ENCODE results near the gene ZBTB18. TPM values are rescaled to one million over a fixed set of nuclear protein-coding genes. Genes with fewer than 3 reads are reported as not detected.

The ZBTB18 gene
- total RNA-seq, 1 donor from 2014 or later, result 8.8 TPM

DNA sequence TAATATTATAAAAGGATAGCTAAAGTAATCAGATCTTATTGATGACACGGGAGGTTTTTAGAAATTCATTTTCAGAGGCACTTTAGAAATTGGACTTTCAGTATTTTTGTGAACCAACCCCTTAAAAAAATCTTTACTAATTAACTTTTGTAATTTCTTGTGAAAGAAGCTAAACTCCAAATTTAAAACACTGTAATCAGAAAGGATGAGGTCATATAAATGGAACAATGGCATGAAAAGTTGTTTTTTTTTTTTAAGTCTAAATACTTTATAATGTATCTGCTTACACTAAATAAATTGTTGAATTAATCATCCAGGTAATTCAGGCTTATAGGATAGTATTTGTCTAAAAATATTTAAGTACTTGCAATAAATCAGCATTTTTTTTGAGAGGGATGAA, 9.0 kb downstream of the ZBTB18 start:
- H3K27me3 ChIP-seq, result no peaks in the 10 kb centered on the region
- peaks cover 7% of the 10 kb centered on the region for H3K4me1 ChIP-seq
- TF ChIP-seq POLR2A (IDR thresholded peaks at IDR 0.05), result no peak
- TF ChIP-seq, protein P1, sequence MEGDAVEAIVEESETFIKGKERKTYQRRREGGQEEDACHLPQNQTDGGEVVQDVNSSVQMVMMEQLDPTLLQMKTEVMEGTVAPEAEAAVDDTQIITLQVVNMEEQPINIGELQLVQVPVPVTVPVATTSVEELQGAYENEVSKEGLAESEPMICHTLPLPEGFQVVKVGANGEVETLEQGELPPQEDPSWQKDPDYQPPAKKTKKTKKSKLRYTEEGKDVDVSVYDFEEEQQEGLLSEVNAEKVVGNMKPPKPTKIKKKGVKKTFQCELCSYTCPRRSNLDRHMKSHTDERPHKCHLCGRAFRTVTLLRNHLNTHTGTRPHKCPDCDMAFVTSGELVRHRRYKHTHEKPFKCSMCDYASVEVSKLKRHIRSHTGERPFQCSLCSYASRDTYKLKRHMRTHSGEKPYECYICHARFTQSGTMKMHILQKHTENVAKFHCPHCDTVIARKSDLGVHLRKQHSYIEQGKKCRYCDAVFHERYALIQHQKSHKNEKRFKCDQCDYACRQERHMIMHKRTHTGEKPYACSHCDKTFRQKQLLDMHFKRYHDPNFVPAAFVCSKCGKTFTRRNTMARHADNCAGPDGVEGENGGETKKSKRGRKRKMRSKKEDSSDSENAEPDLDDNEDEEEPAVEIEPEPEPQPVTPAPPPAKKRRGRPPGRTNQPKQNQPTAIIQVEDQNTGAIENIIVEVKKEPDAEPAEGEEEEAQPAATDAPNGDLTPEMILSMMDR (IDR thresholded peaks at IDR 0.05), result no peak
- no peak for TF ChIP-seq POLR2AphosphoS5 (IDR thresholded peaks at IDR 0.05; ENCODE audit: insufficient read depth in 1 of 2, low read depth in 1 of 2)
- no peak overlapping the region for H3K4me3 ChIP-seq
- no peak overlapping the region for H3K27ac ChIP-seq
- intact Hi-C loops (cut with DNase I), result no loop called here
- peaks cover 0 to 6% of the 10 kb centered on the region in 2 donors for H3K36me3 ChIP-seq
- no peaks in the 10 kb centered on the region for H3K9me3 ChIP-seq
- DNase-seq (ENCODE audit: extremely low spot score in 2 of 2), result no peak

DNA sequence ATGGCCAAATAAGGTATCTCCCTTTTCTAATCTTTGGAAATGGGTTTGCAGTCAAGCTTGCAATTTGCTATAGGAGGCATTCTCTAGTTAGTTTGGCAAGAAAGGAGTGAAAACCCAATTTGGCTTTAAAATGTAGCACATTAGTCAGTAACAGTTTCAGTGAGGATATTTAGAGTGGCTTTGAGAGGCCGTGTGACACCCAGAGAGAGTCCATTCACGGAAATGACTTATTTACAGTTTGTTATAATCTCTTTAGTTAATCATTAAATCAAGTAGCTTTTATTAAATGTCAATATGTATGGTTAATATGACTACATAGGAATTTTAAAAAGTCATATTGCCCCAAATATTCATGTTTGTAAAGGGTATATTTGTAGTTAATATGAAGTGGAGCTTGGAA, 9.6 kb downstream of the ZBTB18 start:
- no peak overlapping the region for H3K27ac ChIP-seq

DNA sequence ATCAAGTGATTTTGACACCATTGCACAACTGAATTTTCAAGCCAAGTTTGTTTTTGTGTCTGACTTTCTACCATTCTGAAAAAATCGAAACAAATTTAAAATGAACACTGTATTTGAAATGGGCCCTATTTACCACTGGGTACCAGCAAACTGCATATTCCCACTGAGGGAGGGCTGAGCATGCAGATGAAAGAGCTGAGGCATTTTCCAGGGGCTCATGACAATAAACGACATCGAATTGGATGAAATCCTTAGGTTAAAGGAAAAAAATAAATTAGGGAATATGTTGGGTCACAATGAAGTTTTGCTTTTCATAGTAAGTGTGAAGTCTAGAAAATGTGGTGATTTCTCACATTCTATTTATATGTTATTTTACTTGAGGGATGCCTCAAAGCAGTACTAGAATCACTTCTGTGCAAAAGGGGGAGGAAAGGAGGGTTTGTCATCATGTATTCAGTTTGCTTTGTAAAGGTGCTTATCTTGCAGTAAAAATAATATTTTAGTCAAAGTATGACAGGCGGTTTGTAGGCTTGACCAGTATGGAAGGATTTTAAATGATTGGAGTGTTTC, 11.2 kb downstream of the ZBTB18 start:
- DNase-seq (ENCODE audit: extremely low spot score in 2 of 2), result no peak
- no peaks in the 10 kb centered on the region for H3K36me3 ChIP-seq
- TF ChIP-seq POLR2A (IDR thresholded peaks at IDR 0.05) (no peak), POLR2AphosphoS5 (IDR thresholded peaks at IDR 0.05; ENCODE audit: insufficient read depth in 1 of 2, low read depth in 1 of 2) (no peak)
- TF ChIP-seq, protein P1 (IDR thresholded peaks at IDR 0.05), result no peak
- no peaks in the 10 kb centered on the region for H3K27me3 ChIP-seq
- no peaks in the 10 kb centered on the region for H3K9me3 ChIP-seq
- no peak overlapping the region for H3K27ac ChIP-seq
- no peaks in the 10 kb centered on the region for H3K4me1 ChIP-seq
- no peak overlapping the region for H3K4me3 ChIP-seq
- intact Hi-C loops (cut with DNase I), result no loop called here

More for the DNA sequence above, 9.6 kb downstream of the ZBTB18 start:
- Histone ChIP-seq H3K4me3 (no peak overlapping the region), H3K27me3 (no peaks in the 10 kb centered on the region), H3K9me3 (no peaks in the 10 kb centered on the region), H3K4me1 (peaks cover 5% of the 10 kb centered on the region), H3K36me3 (peaks cover 0 to under 1% of the 10 kb centered on the region in 2 donors)
- intact Hi-C loops (cut with DNase I), result no loop called here
- TF ChIP-seq POLR2A (IDR thresholded peaks at IDR 0.05), result no peak
- TF ChIP-seq, protein P1 (IDR thresholded peaks at IDR 0.05), result no peak
- no peak for TF ChIP-seq POLR2AphosphoS5 (IDR thresholded peaks at IDR 0.05; ENCODE audit: insufficient read depth in 1 of 2, low read depth in 1 of 2)
- no peak for DNase-seq (ENCODE audit: extremely low spot score in 2 of 2)

DNA sequence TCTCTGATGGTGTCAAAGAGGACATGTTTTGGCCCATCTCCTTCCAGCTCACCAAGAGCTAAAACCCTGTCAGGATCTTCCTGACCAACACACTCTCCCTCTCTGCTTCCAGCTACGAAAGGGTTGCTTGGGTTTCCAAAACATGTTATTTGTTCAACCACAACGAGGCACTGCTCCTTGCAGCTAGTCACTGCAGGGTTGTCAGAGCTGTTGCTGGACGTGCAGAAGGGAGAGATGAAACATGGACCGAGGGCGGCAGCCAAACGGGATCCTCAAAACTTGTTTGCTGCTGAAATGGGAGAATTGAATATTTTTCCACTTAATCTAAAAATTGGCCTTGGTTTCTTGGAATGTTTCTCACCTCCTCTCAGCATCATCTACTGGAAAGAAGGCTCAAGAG, 12.4 kb downstream of the ZBTB18 start:
- Histone ChIP-seq H3K27ac (no peak overlapping the region), H3K27me3 (no peaks in the 10 kb centered on the region), H3K4me1 (no peaks in the 10 kb centered on the region), H3K4me3 (no peak overlapping the region), H3K36me3 (no peaks in the 10 kb centered on the region), H3K9me3 (no peaks in the 10 kb centered on the region)
- intact Hi-C loops (cut with DNase I), result no loop called here
- TF ChIP-seq POLR2A (IDR thresholded peaks at IDR 0.05) (no peak), POLR2AphosphoS5 (IDR thresholded peaks at IDR 0.05; ENCODE audit: insufficient read depth in 1 of 2, low read depth in 1 of 2) (no peak)
- TF ChIP-seq, protein P1 (IDR thresholded peaks at IDR 0.05), result no peak
- DNase-seq (ENCODE audit: extremely low spot score in 2 of 2), result no peak

DNA sequence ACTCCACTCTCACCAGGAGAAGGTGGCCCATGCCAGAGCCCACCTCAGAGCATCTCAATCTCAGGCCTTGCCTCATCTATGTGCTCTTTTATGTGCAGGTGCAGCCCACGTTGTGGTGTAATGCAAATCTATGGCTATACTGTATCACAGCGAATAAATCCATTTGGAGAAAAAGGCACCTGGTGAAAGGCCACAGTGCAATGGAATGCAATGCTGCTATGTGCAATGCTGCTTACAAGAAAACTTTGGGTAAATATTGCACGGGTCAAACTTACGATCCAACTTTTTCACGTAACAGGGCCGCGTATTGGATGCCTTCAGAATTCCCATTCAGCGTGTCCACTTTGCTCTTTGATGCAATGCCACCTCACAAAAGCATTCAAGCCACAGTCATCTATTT, 13.5 kb downstream of the ZBTB18 start:
- intact Hi-C loops (cut with DNase I), result no loop called here
- H3K9me3 ChIP-seq, result no peaks in the 10 kb centered on the region
- no peak overlapping the region for H3K27ac ChIP-seq
- H3K4me3 ChIP-seq, result no peak overlapping the region
- H3K4me1 ChIP-seq, result no peaks in the 10 kb centered on the region
- no peak for DNase-seq (ENCODE audit: extremely low spot score in 2 of 2)
- H3K27me3 ChIP-seq, result no peaks in the 10 kb centered on the region
- TF ChIP-seq POLR2AphosphoS5 (IDR thresholded peaks at IDR 0.05; ENCODE audit: insufficient read depth in 1 of 2, low read depth in 1 of 2), result no peak
- TF ChIP-seq, protein P1 (IDR thresholded peaks at IDR 0.05), result no peak
- no peaks in the 10 kb centered on the region for H3K36me3 ChIP-seq
